NT2/D1 (cell line): ENCODE results near the gene ZNFX1.
"Not testable (repeated sequence)": the region's sequence is repeated elsewhere in the genome, so short reads cannot be mapped to it uniquely, and the experiment has no call there.

ENCODE experiments used
- DNase-seq: peaks from one replicate; pipeline ENCODE4 v3.0.0-alpha.2; 2011; ENCODE audit warnings: low read depth, low spot score
- H3K27me3 ChIP-seq: 2 replicates; pipeline ENCODE4 v1.6.0; 2011; ENCODE audit warnings: mild to moderate bottlenecking; ENCODE audit not compliant: insufficient read length, insufficient read depth
- H3K36me3 ChIP-seq: 2 replicates; pipeline ENCODE4 v1.6.1; 2011; ENCODE audit warnings: mild to moderate bottlenecking, low read length, mixed read lengths; ENCODE audit not compliant: insufficient read depth, insufficient read length
- H3K4me1 ChIP-seq: 2 replicates; pipeline ENCODE4 v1.5.1; 2011; ENCODE audit not compliant: insufficient read depth, insufficient read length
- H3K4me3 ChIP-seq: 2 replicates; pipeline ENCODE4 v1.5.1; 2011; ENCODE audit warnings: low read depth; ENCODE audit not compliant: insufficient read length
- H3K9ac ChIP-seq: 2 replicates; pipeline ENCODE4 v1.6.0; 2011; ENCODE audit warnings: low read depth; ENCODE audit not compliant: insufficient read length
- H3K9me3 ChIP-seq: 2 replicates; pipeline ENCODE4 v1.5.1; 2011; ENCODE audit warnings: mild to moderate bottlenecking, low read length; ENCODE audit not compliant: insufficient read depth
- SUZ12 ChIP-seq: IDR thresholded peaks from 2 replicates; pipeline ENCODE4 v1.6.1; 2011; ENCODE audit not compliant: insufficient read length, insufficient read depth; ENCODE audit errors: extremely low read depth
- YY1 ChIP-seq: IDR thresholded peaks from 2 replicates; pipeline ENCODE4 v1.6.1; 2011; ENCODE audit not compliant: insufficient read length, insufficient read depth
- ZNF274 ChIP-seq: IDR thresholded peaks from 2 replicates; pipeline ENCODE4 v1.6.1; 2011; ENCODE audit warnings: mild to moderate bottlenecking, low read depth, low read length

ZNFX1 gene

GRCh38 chr20:49310705-49311104 is 32.8 kb upstream of the ZNFX1 start:
- TF ChIP-seq SUZ12: no peak
- TF ChIP-seq ZNF274: no peak
- no peak for TF ChIP-seq YY1
- Histone ChIP-seq H3K4me3 (no peak overlapping the region), H3K27me3 (peaks cover 5% of the 10 kb centered on the region), H3K9ac (no peak overlapping the region), H3K4me1 (no peaks in the 10 kb centered on the region), H3K9me3 (peaks cover 15% of the 10 kb centered on the region; the same call in 1 of the 2 replicates), H3K36me3 (no peaks in the 10 kb centered on the region)
- DNase-seq: no peak

GRCh38 chr20:49308875-49309274 is 31.0 kb upstream of the ZNFX1 start:
- no peaks in the 10 kb centered on the region for H3K4me1 ChIP-seq
- DNase-seq: no peak
- no peak overlapping the region for H3K9ac ChIP-seq
- H3K4me3 ChIP-seq: no peak overlapping the region
- H3K36me3 ChIP-seq: no peaks in the 10 kb centered on the region
- peaks cover 15% of the 10 kb centered on the region; the same call in 1 of the 2 replicates for H3K9me3 ChIP-seq
- no peaks in the 10 kb centered on the region for H3K27me3 ChIP-seq
- TF ChIP-seq ZNF274 (no peak), YY1 (no peak), SUZ12 (no peak)

GRCh38 chr20:49306903-49307620 is 29.2 kb upstream of the ZNFX1 start:
- Histone ChIP-seq H3K9me3 (peaks cover 15% of the 10 kb centered on the region; the same call in 1 of the 2 replicates), H3K4me3 (no peak overlapping the region), H3K36me3 (no peaks in the 10 kb centered on the region), H3K27me3 (no peaks in the 10 kb centered on the region), H3K4me1 (no peaks in the 10 kb centered on the region), H3K9ac (no peak overlapping the region)
- TF ChIP-seq ZNF274: no peak
- no peak for TF ChIP-seq YY1
- TF ChIP-seq SUZ12: no peak
- no peak for DNase-seq

- TF ChIP-seq YY1 (no peak), SUZ12 (no peak), ZNF274 (no peak)
- DNase-seq: no peak
- Histone ChIP-seq H3K9me3 (no peaks in the 10 kb centered on the region), H3K4me1 (no peaks in the 10 kb centered on the region), H3K4me3 (no peak overlapping the region), H3K36me3 (no peaks in the 10 kb centered on the region), H3K9ac (no peak overlapping the region), H3K27me3 (no peaks in the 10 kb centered on the region)
Measured at GRCh38 chr20:49303065-49303552, 25.3 kb upstream of the ZNFX1 start.

- TF ChIP-seq ZNF274 (no peak), SUZ12 (no peak), YY1 (no peak)
- DNase-seq: no peak
- no peak overlapping the region for H3K9ac ChIP-seq
- peaks cover 15% of the 10 kb centered on the region; the same call in 1 of the 2 replicates for H3K9me3 ChIP-seq
- H3K4me1 ChIP-seq: no peaks in the 10 kb centered on the region
- peaks cover 33% of the 10 kb centered on the region for H3K36me3 ChIP-seq
- H3K27me3 ChIP-seq: no peaks in the 10 kb centered on the region
- H3K4me3 ChIP-seq: no peak overlapping the region
Measured at GRCh38 chr20:49297605-49298530, 20.0 kb upstream of the ZNFX1 start.

GRCh38 chr20:49294002-49294654 is 16.3 kb upstream of the ZNFX1 start:
- not testable (repeated sequence) for H3K4me3 ChIP-seq, DNase-seq, H3K27me3 ChIP-seq, H3K9ac ChIP-seq, H3K4me1 ChIP-seq
- peaks cover 48% of the 10 kb centered on the region for H3K9me3 ChIP-seq
- H3K36me3 ChIP-seq: peaks cover 67% of the 10 kb centered on the region

- Histone ChIP-seq H3K9ac (no peak overlapping the region), H3K9me3 (peaks cover 58% of the 10 kb centered on the region), H3K4me3 (no peak overlapping the region), H3K4me1 (no peaks in the 10 kb centered on the region), H3K36me3 (peaks cover 77% of the 10 kb centered on the region), H3K27me3 (no peaks in the 10 kb centered on the region)
- TF ChIP-seq ZNF274 (no peak), SUZ12 (no peak), YY1 (no peak)
- no peak for DNase-seq
Measured at GRCh38 chr20:49293122-49293521, 15.3 kb upstream of the ZNFX1 start.
